NCI-H2196 treated with DMSO at 0.1 percent for 48 hours (cell line): Measurements from ENCODE around the gene IGSF21.
"Not testable (repeated sequence)": the region's sequence is repeated elsewhere in the genome, so short reads cannot be mapped to it uniquely, and the experiment has no call there.

Experiments used
- DNase-seq: peaks from one replicate; lab custom pipeline; 2025; ENCODE audit not compliant: unreplicated experiment; lab: John Stamatoyannopoulos, UW

Gene IGSF21

GRCh38 chr1:18350747-18351146 is 243.1 kb downstream of the IGSF21 start:
- no peak for DNase-seq

GRCh38 chr1:18351735-18352134 is 244.1 kb downstream of the IGSF21 start:
- no peak for DNase-seq

- no peak for DNase-seq
These were observed 245.2 kb downstream of the IGSF21 start for GRCh38 chr1:18352636-18353265.

- no peak for DNase-seq
These were observed 245.9 kb downstream of the IGSF21 start for GRCh38 chr1:18353528-18353927.

GRCh38 chr1:18353992-18354391 is 246.4 kb downstream of the IGSF21 start:
- no peak for DNase-seq

- peak; percentile 24 for DNase-seq
These were observed 247.0 kb downstream of the IGSF21 start for GRCh38 chr1:18354612-18355011.

- no peak for DNase-seq
These were observed 250.1 kb downstream of the IGSF21 start for GRCh38 chr1:18357622-18358230.

- no peak for DNase-seq
These were observed 251.0 kb downstream of the IGSF21 start for GRCh38 chr1:18358600-18358999.

- DNase-seq = no peak
These were observed 252.7 kb downstream of the IGSF21 start for GRCh38 chr1:18360251-18360650.

- DNase-seq = no peak
These were observed 254.6 kb downstream of the IGSF21 start for GRCh38 chr1:18362150-18362549.

GRCh38 chr1:18363436-18363835 is 255.8 kb downstream of the IGSF21 start:
- no peak for DNase-seq

GRCh38 chr1:18365099-18365705 is 257.6 kb downstream of the IGSF21 start:
- DNase-seq = no peak

- not testable (repeated sequence) for DNase-seq
These were observed 264.9 kb downstream of the IGSF21 start for GRCh38 chr1:18372505-18372904.

GRCh38 chr1:18373151-18373550 is 265.6 kb downstream of the IGSF21 start:
- DNase-seq = no peak

GRCh38 chr1:18373882-18374493 is 266.4 kb downstream of the IGSF21 start:
- DNase-seq = no peak

GRCh38 chr1:18376661-18377060 is 269.1 kb downstream of the IGSF21 start:
- no peak for DNase-seq

GRCh38 chr1:18380288-18380687 is 272.7 kb downstream of the IGSF21 start:
- no peak for DNase-seq

GRCh38 chr1:18384059-18384458 is 276.5 kb downstream of the IGSF21 start:
- no peak for DNase-seq

GRCh38 chr1:18384471-18384870 is 276.9 kb downstream of the IGSF21 start:
- DNase-seq = no peak

- DNase-seq = no peak
These were observed 277.7 kb downstream of the IGSF21 start for GRCh38 chr1:18385239-18385790.

GRCh38 chr1:18386591-18386990 is 279.0 kb downstream of the IGSF21 start:
- no peak for DNase-seq

GRCh38 chr1:18387307-18387706 is 279.7 kb downstream of the IGSF21 start:
- DNase-seq = no peak
